ENCODE results near the gene LPAR1.

- TF ChIP-seq CTCF (IDR thresholded peaks at IDR 0.05; ENCODE audit: low read length) (no peak), EZH2phosphoT487 (IDR thresholded peaks at IDR 0.05; ENCODE audit: low read length) (no peak)
Measured at GRCh38 chr9:110932863-110933262, 105.4 kb downstream of the LPAR1 start.

Data from MM.1S (cell line).